B cell (primary cell): Measurements from ENCODE around the gene LSM14B.

Experiments used
- CTCF ChIP-seq: fragments of 200-600 bp; IDR thresholded peaks from one replicate; pipeline ENCODE4 v1.8.0; 2022; ENCODE audit warnings: antibody characterized with exemption, mild to moderate bottlenecking
- EZH2 ChIP-seq: IDR thresholded peaks from 2 replicates; pipeline ENCODE4 v1.6.1; 2012; ENCODE audit warnings: borderline replicate concordance, low read depth, mild to moderate bottlenecking, moderate library complexity, low read length; ENCODE audit not compliant: insufficient read depth, poor library complexity, severe bottlenecking

- TF ChIP-seq EZH2 (no peak), CTCF (no peak)
Observed at GRCh38 chr20:62151835-62152364, 29.6 kb downstream of the LSM14B start.
